Medulla oblongata (tissue), 1 donor: ENCODE results near the gene LDLR.
"Not testable (repeated sequence)": the region's sequence is repeated elsewhere in the genome, so short reads cannot be mapped to it uniquely, and the experiment has no call there.

ENCODE experiments used
- DNase-seq: peaks from one replicate; pipeline ENCODE4 v3.0.0-alpha.2; 2015; ENCODE audit errors: extremely low spot score

LDLR gene

GRCh38 chr19:11070123-11070522 lies 19.1 kb upstream of the LDLR start:
- no peak for DNase-seq

DNA sequence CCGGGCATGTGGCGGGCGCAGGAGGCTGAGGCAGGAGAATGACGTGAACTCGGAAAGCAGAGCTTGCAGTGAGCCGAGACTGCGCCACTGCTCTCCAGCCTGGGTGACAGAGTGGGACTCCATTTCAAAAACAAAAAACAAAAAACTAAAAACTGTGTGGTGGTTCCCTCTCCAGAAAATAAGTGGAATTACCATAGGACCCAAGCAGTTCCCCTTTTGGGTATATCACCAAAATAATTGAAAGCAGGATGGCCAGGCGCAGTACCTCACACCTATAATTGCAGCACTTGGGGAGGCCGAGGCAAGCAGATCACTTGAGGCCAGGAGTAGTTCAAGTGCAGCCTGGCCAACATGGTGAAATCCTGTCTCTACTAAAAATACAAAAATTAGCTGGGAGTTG lies 15.7 kb upstream of the LDLR start:
- DNase-seq: no peak

GRCh38 chr19:11076792-11077191 lies 12.5 kb upstream of the LDLR start:
- not testable (repeated sequence) for DNase-seq

DNA sequence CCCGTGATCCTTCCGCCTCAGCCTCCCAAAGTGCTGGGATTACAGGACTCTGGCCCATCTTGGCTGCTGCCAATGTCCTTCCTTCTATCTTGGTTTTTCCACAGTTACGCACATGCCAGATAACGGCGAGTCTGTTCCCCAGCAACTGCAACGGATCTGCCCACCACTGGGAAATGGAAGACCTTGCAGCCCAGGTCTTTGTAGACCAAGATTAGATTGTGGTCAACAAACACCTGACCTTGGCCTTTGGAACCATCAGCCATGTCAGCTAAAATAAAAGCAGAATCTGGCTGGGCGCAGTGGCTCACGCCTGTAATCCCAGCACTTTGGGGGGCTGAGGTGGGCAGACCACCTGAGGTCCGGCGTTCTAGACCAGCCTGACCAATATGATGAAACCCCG lies 10.4 kb upstream of the LDLR start:
- DNase-seq: no peak

GRCh38 chr19:11079999-11080398 lies 9.3 kb upstream of the LDLR start:
- DNase-seq: no peak

DNA sequence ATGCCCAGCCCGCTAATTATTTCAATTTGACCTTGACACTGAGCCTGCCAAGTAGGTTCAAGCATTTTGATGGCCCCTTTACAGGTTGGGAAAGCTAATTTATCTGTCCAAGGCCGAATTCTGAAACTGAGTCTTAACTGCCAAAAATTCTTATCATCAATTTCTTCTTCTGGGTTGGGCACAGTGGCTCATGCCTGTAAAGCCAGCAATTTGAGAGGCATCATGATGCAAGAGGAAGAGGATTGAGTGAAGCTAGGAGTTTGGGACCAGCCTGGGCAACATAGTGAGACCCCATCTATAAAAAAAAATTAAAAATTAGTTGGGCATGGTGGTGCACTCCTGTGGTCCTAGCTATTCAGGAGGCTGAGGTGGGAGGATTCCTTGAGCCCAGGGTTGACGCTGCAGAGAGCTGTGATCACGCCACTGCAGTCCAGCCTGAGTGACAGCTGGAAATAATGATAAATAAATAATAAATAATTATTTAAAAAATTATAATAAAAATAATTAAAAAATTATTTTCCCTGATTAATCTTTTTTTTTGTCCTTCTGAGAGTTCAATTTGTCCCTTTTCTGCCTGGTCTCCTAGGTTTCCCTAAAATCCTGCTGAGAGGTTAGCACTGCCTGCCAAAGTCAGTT lies 1.3 kb upstream of the LDLR start:
- DNase-seq: no peak

DNA sequence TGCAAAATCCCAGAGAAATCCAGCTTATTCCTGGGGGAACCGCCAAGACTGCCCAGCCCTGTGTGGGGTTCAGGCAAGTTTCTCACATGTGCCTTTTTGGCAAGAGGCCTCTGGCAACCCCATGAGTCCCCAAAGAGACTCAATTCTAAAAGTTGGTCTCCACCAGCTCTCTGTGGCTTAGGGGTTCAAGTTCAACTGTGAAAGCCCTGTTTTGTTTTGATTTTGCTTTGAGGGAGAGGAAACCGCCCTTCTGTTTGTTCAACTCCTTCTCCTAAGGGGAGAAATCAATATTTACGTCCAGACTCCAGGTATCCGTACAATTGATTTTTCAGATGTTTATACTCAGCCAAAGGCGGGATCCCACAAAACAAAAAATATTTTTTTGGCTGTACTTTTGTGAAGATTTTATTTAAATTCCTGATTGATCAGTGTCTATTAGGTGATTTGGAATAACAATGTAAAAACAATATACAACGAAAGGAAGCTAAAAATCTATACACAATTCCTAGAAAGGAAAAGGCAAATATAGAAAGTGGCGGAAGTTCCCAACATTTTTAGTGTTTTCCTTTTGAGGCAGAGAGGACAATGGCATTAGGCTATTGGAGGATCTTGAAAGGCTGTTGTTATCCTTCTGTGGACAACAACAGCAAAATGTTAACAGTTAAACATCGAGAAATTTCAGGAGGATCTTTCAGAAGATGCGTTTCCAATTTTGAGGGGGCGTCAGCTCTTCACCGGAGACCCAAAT lies 583 bp upstream of the LDLR start:
- DNase-seq: peak; percentile 90

- DNase-seq: not testable (repeated sequence)
Measured at GRCh38 chr19:11090014-11090263, 676 bp downstream of the LDLR start.

DNA sequence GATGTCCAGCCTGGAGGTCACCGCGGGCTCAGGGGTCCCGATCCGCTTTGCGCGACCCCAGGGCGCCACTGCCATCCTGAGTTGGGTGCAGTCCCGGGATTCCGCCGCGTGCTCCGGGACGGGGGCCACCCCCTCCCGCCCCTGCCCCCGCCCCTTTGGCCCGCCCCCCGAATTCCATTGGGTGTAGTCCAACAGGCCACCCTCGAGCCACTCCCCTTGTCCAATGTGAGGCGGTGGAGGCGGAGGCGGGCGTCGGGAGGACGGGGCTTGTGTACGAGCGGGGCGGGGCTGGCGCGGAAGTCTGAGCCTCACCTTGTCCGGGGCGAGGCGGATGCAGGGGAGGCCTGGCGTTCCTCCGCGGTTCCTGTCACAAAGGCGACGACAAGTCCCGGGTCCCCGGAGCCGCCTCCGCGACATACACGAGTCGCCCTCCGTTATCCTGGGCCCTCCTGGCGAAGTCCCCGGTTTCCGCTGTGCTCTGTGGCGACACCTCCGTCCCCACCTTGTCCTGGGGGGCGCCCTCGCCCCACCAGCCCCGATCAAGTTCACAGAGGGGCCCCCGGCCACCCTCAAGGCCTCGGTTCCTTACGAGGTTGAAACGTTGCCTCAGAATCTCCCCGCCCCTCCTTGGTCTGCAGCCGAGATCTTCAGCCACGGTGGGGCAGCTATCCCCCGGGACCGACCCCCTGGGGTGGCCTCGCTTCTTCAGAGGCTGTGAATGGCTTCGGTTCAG lies 1.2 kb downstream of the LDLR start:
- peak; percentile 98 for DNase-seq

- peak; percentile 27 for DNase-seq
Measured at GRCh38 chr19:11090997-11091702, 1.9 kb downstream of the LDLR start.

DNA sequence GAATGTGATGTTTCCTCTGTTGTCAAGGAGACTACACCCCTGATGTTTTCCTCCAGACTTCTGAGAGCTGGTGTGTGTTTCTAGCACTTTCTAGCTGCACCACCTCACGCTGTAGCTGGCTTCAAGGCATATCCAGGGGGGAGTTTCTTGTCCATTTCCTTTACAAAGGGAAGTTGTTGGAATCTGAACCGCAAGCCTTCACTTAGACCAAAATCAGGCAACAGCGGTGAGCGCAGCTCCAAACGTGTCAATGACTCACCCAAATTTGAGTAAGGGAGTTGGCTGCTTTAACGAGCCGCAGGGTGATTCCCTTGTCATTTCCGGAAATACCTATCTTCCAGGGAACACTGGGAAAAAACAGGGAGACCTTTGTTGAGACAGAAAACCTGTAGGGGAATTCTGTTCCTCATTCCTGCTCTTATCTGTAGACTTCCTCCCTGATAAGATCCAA lies 2.5 kb downstream of the LDLR start:
- peak; percentile 68 for DNase-seq

- DNase-seq: peak; percentile 56
Measured at GRCh38 chr19:11092181-11092538, 2.9 kb downstream of the LDLR start.

DNA sequence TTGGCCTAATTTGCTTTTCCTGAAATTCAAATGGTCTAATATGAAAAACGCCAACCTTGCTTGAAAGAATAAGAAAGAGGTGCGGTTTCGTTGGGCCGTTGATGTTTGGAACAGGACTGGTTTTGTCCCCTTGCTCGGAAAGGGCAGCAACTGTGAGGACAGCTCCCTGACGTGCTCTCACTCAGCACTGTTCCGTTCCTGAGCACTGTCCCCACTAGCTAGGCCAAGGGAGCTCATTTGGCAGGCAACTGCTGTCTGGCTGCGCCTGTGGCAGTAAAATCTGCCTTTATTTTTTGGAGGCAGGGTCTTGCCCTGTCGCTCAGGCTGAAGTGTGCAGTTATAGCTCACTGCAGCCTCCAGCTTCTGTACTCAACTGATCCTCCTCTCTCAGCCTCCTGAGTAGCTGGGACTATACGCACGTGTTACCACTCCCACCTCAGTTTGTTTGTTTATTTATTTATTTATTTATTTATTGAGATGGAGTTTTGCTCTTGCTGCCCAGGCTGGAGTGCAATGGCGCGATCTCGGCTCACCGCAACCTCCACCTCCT lies 4.5 kb downstream of the LDLR start:
- DNase-seq: peak; percentile 55

DNA sequence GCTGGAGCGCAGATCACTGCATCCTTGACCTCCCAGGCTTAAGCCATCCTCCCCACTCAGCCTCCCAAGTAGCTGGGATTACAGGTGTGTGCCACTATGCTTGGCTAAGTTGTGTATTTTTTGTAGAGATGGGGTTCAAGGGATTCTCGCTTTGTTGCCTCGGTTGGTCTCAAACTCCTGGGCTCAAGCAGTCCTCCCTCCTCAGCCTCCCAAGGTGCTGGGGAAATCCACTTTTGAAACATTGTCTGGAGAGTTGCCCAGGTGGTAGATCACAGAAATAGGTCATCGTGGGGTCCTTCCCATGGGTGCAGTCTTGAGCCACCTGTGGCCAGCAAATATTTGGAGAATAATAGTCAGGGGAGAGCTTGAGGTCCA lies 5.2 kb downstream of the LDLR start:
- no peak for DNase-seq

DNA sequence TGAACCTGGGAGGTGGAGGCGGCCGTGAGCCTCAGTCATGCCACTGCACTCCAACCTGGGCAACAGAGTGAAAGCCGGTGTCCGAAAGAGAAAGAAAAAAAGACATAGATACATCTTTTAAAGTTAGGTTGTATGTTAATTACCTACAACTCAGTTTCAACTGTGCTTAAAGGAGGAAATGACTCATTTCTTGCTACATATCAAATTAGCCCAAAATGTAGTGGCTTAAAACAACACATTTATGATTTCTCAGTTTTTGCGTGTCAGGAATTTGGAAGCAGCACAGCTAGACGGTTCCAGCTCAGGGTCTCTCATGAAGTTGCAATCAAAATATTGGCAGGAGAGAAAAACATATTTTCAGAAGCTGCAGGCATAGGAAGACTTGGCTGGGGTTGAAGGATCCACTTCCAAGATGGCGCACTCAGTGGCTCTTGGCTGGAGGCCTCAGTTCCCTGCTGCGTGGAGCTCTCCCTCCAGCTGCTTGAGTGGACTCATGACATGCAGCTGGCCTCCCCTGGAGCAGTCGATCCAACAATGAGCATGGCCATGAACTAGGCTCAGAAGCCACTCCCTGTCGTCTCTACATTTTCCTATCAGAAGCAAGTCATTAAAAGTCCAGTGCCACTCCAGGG lies 7.1 kb downstream of the LDLR start:
- DNase-seq: no peak

- DNase-seq: not testable (repeated sequence)
Measured at GRCh38 chr19:11097367-11097766, 8.1 kb downstream of the LDLR start.

DNA sequence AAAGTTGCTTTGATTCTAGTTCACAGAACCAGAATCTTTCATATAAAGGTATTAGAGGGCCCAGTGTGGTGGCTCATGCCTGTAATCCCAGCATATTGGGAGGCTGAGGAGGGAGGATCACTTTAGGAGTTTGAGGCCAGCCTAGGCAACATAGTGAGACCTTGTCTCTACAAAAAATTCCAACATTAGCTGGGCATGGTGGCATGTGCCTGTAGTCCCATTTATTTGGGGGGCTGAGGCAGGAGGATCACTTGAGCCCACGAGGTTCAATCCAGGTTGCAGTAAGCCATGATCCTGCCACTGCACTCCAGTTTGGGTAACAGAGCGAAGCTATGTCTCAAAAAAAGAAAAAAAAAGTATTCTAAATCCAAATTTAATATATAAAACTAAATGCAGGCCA lies 9.1 kb downstream of the LDLR start:
- no peak for DNase-seq

- DNase-seq: no peak
Measured at GRCh38 chr19:11098861-11099260, 9.6 kb downstream of the LDLR start.

GRCh38 chr19:11100049-11100448 lies 10.8 kb downstream of the LDLR start:
- DNase-seq: no peak

GRCh38 chr19:11101057-11101456 lies 11.8 kb downstream of the LDLR start:
- no peak for DNase-seq

GRCh38 chr19:11102944-11103343 lies 13.7 kb downstream of the LDLR start:
- DNase-seq: peak; percentile 58

GRCh38 chr19:11103667-11104066 lies 14.4 kb downstream of the LDLR start:
- DNase-seq: not testable (repeated sequence)
